ENCODE measurements around the gene ABHD14A.

ABHD14A gene

DNA sequence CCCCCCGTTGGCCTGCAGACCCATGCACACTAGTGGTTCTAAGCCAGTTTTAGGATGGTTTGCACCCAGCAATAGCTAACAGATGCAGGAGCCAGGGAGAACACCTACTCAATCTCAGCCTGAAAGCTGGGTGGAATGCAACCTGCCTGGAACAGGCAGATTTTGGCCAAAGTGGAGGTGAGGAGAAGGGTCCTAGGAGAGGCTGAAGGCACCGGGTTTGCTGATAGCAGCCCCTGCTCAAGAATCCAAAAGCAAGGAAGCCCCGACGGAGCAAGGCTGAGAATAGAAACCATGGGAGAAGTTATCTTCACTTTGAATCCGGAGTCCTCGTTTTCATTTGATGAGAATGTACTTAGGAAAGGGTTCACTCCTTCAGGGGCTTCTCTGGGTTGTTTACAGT is 43.1 kb upstream of the ABHD14A start:
- TF ChIP-seq, protein P1, sequence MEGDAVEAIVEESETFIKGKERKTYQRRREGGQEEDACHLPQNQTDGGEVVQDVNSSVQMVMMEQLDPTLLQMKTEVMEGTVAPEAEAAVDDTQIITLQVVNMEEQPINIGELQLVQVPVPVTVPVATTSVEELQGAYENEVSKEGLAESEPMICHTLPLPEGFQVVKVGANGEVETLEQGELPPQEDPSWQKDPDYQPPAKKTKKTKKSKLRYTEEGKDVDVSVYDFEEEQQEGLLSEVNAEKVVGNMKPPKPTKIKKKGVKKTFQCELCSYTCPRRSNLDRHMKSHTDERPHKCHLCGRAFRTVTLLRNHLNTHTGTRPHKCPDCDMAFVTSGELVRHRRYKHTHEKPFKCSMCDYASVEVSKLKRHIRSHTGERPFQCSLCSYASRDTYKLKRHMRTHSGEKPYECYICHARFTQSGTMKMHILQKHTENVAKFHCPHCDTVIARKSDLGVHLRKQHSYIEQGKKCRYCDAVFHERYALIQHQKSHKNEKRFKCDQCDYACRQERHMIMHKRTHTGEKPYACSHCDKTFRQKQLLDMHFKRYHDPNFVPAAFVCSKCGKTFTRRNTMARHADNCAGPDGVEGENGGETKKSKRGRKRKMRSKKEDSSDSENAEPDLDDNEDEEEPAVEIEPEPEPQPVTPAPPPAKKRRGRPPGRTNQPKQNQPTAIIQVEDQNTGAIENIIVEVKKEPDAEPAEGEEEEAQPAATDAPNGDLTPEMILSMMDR (IDR thresholded peaks at IDR 0.05; ENCODE audit: unreplicated experiment in 3 of 3), result no peak
- H3K9me3 Mint-ChIP-seq, result no peaks in the 10 kb centered on the region
- H3K27me3 Mint-ChIP-seq (ENCODE audit: low read depth), result no peaks in the 10 kb centered on the region
- no peaks in the 10 kb centered on the region for H3K4me1 Mint-ChIP-seq
- no peak overlapping the region for H3K4me3 Mint-ChIP-seq
- H3K36me3 Mint-ChIP-seq (ENCODE audit: low read depth), result peaks cover 31% of the 10 kb centered on the region
- no peak overlapping the region for H3K27ac Mint-ChIP-seq

DNA sequence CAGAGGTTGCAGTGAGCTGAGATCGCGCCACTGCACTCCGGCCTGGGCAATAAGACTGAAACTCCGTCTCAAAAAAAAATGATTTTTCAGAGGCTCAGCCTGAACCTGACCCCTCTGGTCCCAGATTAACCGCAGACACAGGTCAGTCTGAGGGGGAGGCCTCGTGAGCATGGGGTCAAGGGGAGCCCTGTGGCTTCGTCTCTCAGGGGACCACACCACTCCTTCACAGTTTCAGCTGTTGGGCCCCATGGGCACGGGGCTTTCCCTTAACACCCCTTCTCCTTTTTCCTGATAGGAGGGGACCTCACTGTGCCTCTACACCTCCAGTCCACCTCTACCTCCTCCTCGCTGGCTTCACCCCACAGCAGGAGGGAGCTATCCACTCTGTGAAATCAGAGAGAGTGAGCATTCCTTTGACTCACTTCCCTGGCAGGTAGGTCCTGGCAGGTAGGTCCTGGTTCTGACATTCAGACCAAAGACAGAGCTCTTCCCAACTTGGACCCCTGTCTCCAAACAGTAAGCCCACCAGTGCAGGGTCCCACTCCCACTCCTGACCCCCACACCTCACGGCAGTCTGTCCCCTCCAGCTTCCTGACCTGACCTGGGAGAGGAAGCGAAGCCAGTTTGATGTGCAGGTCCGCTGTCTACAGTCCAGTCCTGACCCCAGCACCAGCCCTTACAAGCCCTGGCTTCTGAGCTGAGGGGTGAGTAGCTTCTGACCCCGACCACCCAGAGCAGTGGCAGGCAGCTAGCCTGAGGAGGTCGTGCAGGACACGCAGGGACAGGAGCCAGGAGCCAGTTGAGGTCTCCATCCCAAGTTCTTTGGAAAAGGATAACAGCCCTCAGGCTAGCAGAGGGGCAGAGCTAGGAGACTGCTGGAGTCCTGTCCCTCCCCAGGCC is 42.1 kb upstream of the ABHD14A start:
- Mint-ChIP-seq H3K36me3 (ENCODE audit: low read depth) (peaks cover 39% of the 10 kb centered on the region), H3K9me3 (no peaks in the 10 kb centered on the region), H3K27ac (no peak overlapping the region), H3K4me1 (no peaks in the 10 kb centered on the region), H3K27me3 (ENCODE audit: low read depth) (no peaks in the 10 kb centered on the region), H3K4me3 (no peak overlapping the region)
- TF ChIP-seq, protein P1 (IDR thresholded peaks at IDR 0.05; ENCODE audit: unreplicated experiment in 3 of 3), result no peak

DNA sequence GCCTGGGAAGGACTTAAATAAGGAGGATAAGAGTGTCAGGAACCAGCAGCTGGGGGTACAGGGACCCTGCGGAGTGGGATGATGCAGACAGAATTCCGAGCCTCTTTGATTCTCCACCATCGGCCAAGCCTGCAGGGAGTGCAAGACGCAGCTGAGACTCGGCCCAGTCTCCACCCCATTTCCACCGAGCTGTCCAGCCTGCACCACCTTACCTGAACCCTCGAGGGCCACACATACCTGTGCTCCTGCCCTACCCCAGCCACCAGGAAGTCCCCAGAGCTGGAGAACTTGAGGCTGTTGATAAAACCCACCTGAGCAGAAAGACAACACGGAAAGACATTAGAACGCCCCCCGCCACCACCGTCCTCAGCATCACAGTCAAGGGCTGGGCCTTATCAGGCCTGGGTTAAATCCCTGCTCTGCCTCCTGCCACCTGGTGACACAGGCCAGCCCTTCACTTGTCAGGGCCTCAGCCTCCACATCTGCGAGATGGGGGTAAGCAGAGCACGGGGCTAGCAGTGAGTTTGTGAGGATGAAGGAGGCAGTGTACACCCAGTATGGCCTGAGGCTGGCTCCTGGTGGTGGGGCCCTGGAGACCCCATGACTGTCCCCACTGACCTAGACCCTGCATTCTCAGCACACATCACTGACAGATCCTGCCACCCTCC is 41.3 kb upstream of the ABHD14A start:
- Mint-ChIP-seq H3K4me3 (no peak overlapping the region), H3K9me3 (no peaks in the 10 kb centered on the region), H3K27ac (no peak overlapping the region), H3K4me1 (no peaks in the 10 kb centered on the region), H3K36me3 (ENCODE audit: low read depth) (peaks cover 39% of the 10 kb centered on the region), H3K27me3 (ENCODE audit: low read depth) (no peaks in the 10 kb centered on the region)
- TF ChIP-seq, protein P1 (IDR thresholded peaks at IDR 0.05; ENCODE audit: unreplicated experiment in 3 of 3), result no peak

DNA sequence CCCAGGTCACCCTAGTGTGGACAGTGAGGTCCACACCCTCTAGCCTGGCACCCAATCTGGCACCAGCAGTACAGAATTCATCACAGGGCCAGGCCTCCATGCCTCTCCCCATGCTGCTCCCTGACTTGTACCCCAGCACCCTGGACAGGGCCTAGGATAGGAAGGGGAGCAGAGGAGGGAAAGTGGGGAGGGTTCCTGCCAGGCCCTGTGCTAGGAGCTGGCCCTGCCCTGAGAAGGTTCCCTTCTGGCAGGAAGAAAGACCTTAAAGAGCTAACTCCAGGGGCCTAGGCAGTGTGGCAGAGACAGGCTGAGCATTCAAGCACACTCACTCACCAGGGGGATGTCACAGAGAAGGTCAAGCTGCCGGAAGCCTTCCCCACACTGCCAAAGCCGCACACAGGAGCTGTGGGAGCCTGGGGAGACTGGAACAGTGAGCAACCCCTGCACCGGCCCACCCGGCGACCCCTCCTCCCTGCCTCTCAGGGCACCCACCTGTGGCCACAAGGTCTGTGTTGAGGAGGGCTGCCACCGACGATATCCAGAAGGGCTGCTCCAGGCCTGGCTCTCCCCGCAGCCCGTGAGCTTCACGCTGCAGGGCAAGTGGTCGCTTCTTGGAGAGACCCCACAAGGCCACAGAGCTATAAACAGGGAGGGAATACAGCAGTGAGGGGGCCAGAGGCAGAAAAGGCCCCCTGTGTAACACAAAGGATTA is 40.6 kb upstream of the ABHD14A start:
- Mint-ChIP-seq H3K27ac (no peak overlapping the region), H3K4me1 (peaks cover 3% of the 10 kb centered on the region), H3K4me3 (no peak overlapping the region), H3K9me3 (no peaks in the 10 kb centered on the region), H3K36me3 (ENCODE audit: low read depth) (peaks cover 39% of the 10 kb centered on the region), H3K27me3 (ENCODE audit: low read depth) (no peaks in the 10 kb centered on the region)
- TF ChIP-seq, protein P1 (IDR thresholded peaks at IDR 0.05; ENCODE audit: unreplicated experiment in 3 of 3), result no peak

DNA sequence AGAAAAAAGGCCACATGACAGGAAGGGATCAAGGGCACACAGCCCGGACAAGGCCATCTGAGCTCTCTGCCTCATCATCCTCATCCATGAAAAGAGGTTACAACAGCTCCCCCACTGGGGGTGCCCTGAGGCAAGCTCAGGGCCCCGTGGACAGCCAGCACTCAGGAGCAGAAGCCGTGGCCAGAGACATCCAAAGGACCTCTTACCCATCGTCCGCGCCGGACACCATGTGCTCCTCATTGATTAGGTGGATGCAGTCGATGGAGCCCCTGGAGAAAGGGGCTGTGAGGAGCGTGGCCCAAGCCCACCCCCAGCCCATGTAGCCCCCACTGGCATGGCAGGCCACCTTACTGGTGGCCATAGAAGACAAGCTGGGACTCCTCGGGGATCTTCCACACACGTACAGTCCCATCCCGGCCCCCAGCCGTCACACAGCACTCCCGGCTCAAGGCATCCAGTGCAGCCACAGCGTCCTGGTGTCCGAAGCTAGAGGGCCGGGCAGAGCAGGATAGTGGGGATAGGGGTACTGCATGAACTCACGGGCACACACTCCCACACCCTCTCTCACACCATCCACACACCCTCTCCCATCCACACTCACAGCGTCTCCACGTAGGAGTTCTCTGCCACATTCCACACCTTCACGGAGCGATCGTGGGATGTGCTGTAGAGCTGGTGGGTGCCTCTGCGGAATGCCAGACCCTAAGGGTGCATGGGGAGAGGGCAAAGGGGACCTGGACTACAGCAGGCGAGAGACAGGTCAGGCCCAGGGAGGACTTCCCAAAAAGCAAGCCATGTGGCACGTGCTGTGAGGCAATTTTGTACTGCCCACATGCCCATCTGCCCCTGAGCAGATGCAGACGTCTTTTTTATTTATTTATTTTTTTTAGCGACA is 39.6 kb upstream of the ABHD14A start:
- Mint-ChIP-seq H3K9me3 (no peaks in the 10 kb centered on the region), H3K36me3 (ENCODE audit: low read depth) (peaks cover 39% of the 10 kb centered on the region), H3K27ac (no peak overlapping the region), H3K4me1 (peaks cover 6% of the 10 kb centered on the region), H3K27me3 (ENCODE audit: low read depth) (no peaks in the 10 kb centered on the region), H3K4me3 (no peak overlapping the region)
- TF ChIP-seq, protein P1 (IDR thresholded peaks at IDR 0.05; ENCODE audit: unreplicated experiment in 3 of 3), result no peak
